Lower lobe of right lung (tissue), 2 donors: ENCODE measurements around the gene HES7. TPM values are rescaled to one million over a fixed set of nuclear protein-coding genes. Genes with fewer than 3 reads are reported as not detected.
"Not testable (repeated sequence)": the region's sequence is repeated elsewhere in the genome, so short reads cannot be mapped to it uniquely, and the experiment has no call there.

Experiments
- ATAC-seq, 2 donors: fragments of 200-7000 bp; cut with Tn5 transposase; one replicate each; pipeline ENCODE4 v1.9.1; 2020 to 2022; ENCODE audit warnings: mild to moderate bottlenecking in 2 of 2, moderate library complexity in 2 of 2
- DNase-seq: peaks from one replicate; pipeline ENCODE4 v3.0.0-alpha.2; 2020
- H3K27ac ChIP-seq: fragments of 200-600 bp; one replicate; pipeline ENCODE4 v1.8.0; 2022
- H3K27me3 ChIP-seq: fragments of 200-600 bp; one replicate; pipeline ENCODE4 v1.8.0; 2022; ENCODE audit warnings: low read depth
- H3K36me3 ChIP-seq: fragments of 200-600 bp; one replicate; pipeline ENCODE4 v1.8.0; 2022; ENCODE audit warnings: mild to moderate bottlenecking
- H3K4me1 ChIP-seq: fragments of 200-600 bp; one replicate; pipeline ENCODE4 v1.8.0; 2022
- H3K4me3 ChIP-seq: fragments of 200-600 bp; one replicate; pipeline ENCODE4 v1.8.0; 2022; ENCODE audit warnings: mild to moderate bottlenecking
- H3K9me3 ChIP-seq: fragments of 200-600 bp; one replicate; pipeline ENCODE4 v1.8.0; 2022
- CTCF ChIP-seq: fragments of 200-600 bp; IDR thresholded peaks from one replicate; pipeline ENCODE4 v1.8.0; 2022; ENCODE audit warnings: antibody characterized with exemption, mild to moderate bottlenecking
- intact Hi-C: fragments of 100-400 bp; cut with DNase I; formaldehyde crosslinking; loops from one replicate; pipeline ENCODE4 v1.11.0; 2022
- long read RNA-seq: library from polyadenylated mRNA; unstranded; transcript quantifications from one replicate; pipeline ENCODE4 v2.0.0, GENCODE V29; 2021
- total RNA-seq: library from RNA; stranded (reverse); fragmentation: NEBNext Ultra II Directional; extraction: Animal tissue kit (Norgen Biotek cat#: 25700); gene quantifications from one replicate; pipeline ENCODE4 v1.2.1, GENCODE V29; 2021
- donor health status: DM: no; HTN: yes; CAD: no; lungs with severe emphysema.

Gene HES7
- 0.21 TPM for total RNA-seq
- long read RNA-seq, result 0 reads

GRCh38 chr17:8123695-8124349, at the start of gene HES7:
Gene HES7, minus strand, starts transcription at chr17:8124106. Its CDS starts 22 bp downstream, at chr17:8124084.
- no peaks in the 10 kb centered on the region for H3K9me3 ChIP-seq
- peak within 1 kb of the TSS; percentile 74 for H3K4me3 ChIP-seq
- TF ChIP-seq CTCF, result no peak
- no peak for DNase-seq
- no peak within 1 kb of the TSS for H3K27ac ChIP-seq
- peaks cover 76% of the 10 kb centered on the region for H3K4me1 ChIP-seq
- no peak for ATAC-seq
- intact Hi-C loops, result no loop called here
- peaks cover 52% of the 10 kb centered on the region for H3K27me3 ChIP-seq
- H3K36me3 ChIP-seq, result no peaks in the 10 kb centered on the region

GRCh38 chr17:8173056-8173870, 49.4 kb upstream of the HES7 start:
- Histone ChIP-seq H3K4me1 (peaks cover 37% of the 10 kb centered on the region), H3K4me3 (peak overlapping the region; percentile 47), H3K27ac (peak overlapping the region; percentile 96), H3K9me3 (no peaks in the 10 kb centered on the region), H3K36me3 (no peaks in the 10 kb centered on the region), H3K27me3 (no peaks in the 10 kb centered on the region)
- DNase-seq (peak; percentile 82), ATAC-seq (peak; percentile 90 to 92)
- intact Hi-C loops, result no loop called here
- no peak for TF ChIP-seq CTCF

GRCh38 chr17:8170186-8170585, 46.3 kb upstream of the HES7 start:
- intact Hi-C loops, H3K27ac ChIP-seq, H3K9me3 ChIP-seq, H3K36me3 ChIP-seq, H3K27me3 ChIP-seq, ATAC-seq, H3K4me3 ChIP-seq: not testable (repeated sequence)
- peaks cover 20% of the 10 kb centered on the region for H3K4me1 ChIP-seq
- peak; percentile 13 for DNase-seq

- no peak for TF ChIP-seq CTCF
Measured at GRCh38 chr17:8167526-8167925, 43.6 kb upstream of the HES7 start.

GRCh38 chr17:8166731-8167130, 42.8 kb upstream of the HES7 start:
- peak; percentile 14 for DNase-seq
- TF ChIP-seq CTCF, result no peak

More at GRCh38 chr17:8167526-8167925, 43.6 kb upstream of the HES7 start:
- Histone ChIP-seq H3K9me3 (no peaks in the 10 kb centered on the region), H3K36me3 (no peaks in the 10 kb centered on the region), H3K4me1 (peaks cover 17% of the 10 kb centered on the region), H3K4me3 (no peak overlapping the region), H3K27me3 (no peaks in the 10 kb centered on the region), H3K27ac (no peak overlapping the region)
- ATAC-seq, result no peak
- no peak for DNase-seq
- intact Hi-C loops, result no loop called here

GRCh38 chr17:8164815-8165131, 40.9 kb upstream of the HES7 start:
- ATAC-seq, result no peak
- H3K4me3 ChIP-seq, result no peak overlapping the region
- peaks cover 16% of the 10 kb centered on the region for H3K36me3 ChIP-seq
- no peaks in the 10 kb centered on the region for H3K9me3 ChIP-seq
- H3K27ac ChIP-seq, result peak overlapping the region; percentile 99
- intact Hi-C loops, result no loop called here
- DNase-seq, result peak; percentile 19
- no peak for TF ChIP-seq CTCF
- peaks cover 39% of the 10 kb centered on the region for H3K4me1 ChIP-seq
- no peaks in the 10 kb centered on the region for H3K27me3 ChIP-seq

More at GRCh38 chr17:8166731-8167130, 42.8 kb upstream of the HES7 start:
- Histone ChIP-seq H3K27me3 (no peaks in the 10 kb centered on the region), H3K27ac (no peak overlapping the region), H3K4me1 (peaks cover 22% of the 10 kb centered on the region), H3K4me3 (no peak overlapping the region), H3K36me3 (no peaks in the 10 kb centered on the region), H3K9me3 (no peaks in the 10 kb centered on the region)
- no peak for ATAC-seq
- intact Hi-C loops, result no loop called here
